Globus pallidus (tissue), 1 donor: ENCODE results near the gene NPEPL1.

Experiments used
- DNase-seq: peaks from one replicate; pipeline ENCODE4 v3.0.0-alpha.2; 2015; ENCODE audit warnings: low spot score

Gene NPEPL1

DNA sequence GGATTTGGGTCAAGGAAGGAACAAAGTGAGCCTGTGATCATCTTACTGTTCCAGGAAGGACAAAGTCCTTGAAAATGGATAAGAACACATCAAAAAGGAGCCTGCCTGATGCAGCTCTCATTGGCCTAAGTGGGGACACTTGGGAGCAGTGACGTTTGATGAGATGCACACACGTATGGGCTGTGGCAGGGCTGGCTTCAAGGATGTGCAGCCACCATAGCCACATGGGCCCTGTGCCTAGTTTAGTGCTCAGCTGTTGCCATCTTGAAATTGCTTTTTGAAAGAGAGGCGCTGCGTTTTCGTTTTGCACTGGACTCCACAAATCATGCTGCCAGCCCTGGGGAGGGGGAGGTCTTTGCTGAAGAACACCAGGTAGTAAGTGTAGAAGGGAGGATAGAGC, 6.6 kb upstream of the NPEPL1 start:
- DNase-seq = no peak

DNA sequence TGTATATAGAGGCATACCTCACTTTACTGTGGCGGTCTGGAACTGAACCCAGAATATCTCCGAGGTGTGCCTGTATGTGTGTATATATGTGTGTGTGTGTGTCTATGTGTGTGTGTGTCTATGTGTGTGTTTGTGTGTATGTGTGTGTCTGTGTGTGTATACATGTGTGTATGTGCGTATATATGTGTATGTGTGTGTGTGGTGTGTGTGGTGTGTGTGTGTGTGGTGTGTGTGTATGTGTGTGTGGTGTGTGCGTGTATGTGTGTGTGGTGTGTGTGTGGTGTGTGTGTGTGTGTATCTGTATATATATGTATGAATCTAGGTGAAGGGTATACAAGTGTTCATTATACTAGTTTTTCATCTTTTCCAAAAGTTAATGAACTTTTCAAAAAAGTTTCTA, 4.2 kb upstream of the NPEPL1 start:
- no peak for DNase-seq

- DNase-seq = no peak
Observed at GRCh38 chr20:58688840-58689239, 3.8 kb upstream of the NPEPL1 start.

GRCh38 chr20:58690396-58691135, 2.0 kb upstream of the NPEPL1 start:
- DNase-seq = no peak

DNA sequence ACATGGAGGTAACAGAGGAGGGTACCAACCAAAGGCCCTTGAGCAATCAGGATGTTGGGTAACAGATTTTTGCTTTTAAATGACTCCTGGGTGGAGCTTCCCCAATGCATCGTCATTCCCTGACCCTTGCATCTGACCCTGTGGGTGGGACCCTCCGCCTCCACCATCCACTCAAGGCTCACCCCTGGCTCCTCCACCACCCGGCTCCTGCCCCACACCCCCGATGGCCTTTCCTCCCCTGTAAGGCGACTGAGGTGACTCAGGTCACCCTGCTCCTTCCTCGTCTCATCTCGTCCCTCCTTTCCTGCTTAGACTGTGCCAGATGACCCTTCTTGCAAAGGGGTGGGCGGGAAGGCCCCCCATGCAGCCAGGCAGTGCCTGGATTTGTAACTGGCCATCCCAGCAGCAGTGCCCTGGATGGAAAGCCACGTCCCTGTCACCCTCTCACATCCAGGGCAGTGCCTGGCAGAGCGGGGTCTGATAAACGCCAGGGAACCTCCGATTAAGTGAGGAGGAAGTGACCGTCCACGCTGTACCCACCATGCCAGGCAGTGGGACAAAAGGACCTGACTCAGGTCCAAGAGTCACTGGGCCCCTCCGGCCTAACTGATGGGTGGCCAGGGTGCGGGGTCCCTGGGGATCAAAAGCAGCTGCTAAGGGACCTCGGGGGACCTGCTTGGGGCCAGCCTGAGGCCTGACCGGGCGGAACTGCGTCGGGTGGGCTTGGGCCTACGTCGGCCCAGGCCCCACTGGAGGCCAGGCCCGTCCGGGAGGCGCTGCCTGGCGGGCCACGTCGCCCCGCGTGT, 624 bp upstream of the NPEPL1 start:
- peak; percentile 18 for DNase-seq

DNA sequence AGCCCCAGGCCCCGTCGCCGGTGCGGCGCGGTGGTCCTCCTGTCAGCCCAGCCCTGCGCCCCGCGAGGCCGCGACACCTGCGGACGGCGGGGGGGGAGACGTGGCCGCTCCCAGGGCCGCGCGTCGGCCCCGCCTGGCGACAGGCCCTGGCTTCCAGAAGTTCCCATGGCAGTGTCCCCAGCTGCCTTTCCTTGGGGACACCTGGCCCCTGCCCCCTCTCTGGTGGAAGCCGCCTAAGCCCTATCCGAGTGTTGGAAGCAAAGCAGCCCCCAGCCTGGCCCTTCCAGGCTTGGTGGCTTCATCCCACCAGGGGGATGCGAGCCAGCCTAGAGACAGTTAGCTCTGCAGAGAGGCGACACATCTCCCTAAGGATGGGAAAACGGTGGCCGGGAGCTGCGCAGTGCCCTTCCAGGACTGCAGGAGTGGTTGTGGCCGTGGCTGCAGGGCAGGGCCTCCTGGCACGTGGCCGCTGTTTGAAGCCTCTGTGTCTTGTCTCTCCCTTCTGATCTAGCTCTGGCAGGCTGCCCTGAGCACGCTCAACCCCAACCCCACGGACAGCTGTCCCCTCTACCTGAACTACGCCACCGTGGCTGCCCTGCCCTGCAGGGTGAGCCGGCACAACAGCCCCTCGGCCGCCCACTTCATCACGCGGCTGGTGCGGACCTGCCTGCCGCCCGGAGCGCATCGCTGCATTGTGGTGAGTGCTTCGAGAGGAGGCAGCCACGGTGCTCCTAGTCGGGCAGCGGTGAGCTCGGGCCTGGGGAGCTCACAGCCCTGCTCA, 816 bp downstream of the NPEPL1 start:
- DNase-seq = peak; percentile 16

- DNase-seq = no peak
Observed at GRCh38 chr20:58694241-58695083, 1.9 kb downstream of the NPEPL1 start.

DNA sequence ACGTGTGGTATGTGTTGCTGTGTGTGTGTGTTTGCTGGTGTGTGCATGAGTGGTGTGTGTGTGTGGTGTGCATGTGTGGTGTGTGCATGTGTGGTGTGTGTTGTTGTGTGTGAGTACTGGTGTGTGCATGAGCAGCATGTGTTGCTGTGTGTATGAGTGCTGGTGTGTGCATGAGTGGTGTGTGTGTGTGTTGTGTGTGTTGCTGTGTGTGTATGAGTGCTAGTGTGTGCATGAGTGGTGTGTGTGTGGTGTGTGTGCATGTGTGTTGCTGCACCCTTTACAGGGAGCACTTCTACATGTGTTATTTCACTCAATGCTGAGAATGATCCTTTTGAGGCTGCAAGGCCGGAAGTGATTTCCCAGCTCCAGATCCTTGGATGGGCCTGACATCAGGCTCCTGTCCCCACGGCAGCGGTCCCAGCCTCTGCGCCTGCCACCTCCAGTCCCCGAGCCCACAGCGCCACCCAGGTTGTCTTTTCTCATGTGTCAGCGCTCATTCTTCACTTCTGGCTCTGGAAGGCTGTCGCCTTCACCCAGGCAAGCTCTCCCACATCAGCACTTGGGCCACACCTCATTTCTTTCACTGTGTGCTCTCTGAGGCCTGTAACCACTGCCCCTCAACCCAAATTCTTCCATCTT, 2.6 kb downstream of the NPEPL1 start:
- no peak for DNase-seq

GRCh38 chr20:58695895-58696375, 3.3 kb downstream of the NPEPL1 start:
- no peak for DNase-seq

GRCh38 chr20:58696411-58696961, 3.9 kb downstream of the NPEPL1 start:
- no peak for DNase-seq

GRCh38 chr20:58697201-58697866, 4.7 kb downstream of the NPEPL1 start:
- no peak for DNase-seq

DNA sequence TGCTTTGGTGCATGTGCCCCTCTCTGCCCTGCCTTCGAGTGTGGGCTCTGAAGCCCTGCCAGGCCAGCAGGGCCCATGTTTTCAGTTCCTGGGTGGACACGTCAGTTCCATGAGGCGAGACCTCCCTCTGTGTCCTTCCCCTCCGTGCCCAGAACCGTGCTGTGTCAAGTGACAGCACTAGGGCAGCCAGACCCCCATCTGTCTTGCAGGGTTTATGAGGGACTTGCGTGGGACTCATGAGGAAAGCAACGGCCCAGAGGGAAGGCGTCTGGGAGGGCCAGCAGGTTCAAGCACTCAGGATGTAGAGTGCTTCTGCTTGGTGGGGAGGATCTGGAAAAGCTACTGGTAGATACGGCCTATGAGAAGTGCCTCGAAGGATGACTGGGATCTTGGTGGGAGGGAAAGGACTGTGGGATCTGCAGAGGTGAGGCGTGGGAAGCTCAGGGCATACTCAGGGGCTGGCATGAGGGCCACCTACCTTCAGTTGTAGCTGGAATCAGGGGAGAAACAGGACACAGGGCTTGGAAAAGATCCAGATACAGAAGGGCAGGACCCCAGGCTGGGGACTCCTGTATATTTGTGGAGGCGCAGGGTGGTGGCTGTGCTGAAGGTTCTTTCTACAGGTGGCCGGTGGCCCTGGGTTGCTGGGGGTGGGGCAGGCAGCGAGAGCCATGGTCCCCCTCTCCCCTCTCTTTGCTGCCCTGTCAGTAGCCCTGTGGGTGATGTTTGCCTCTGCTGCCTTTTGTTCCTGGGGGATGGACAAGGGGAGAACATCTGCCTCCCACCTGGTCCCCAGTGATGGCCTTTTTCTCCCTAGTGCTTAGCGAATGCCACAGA, 5.5 kb downstream of the NPEPL1 start:
- no peak for DNase-seq

- no peak for DNase-seq
Observed at GRCh38 chr20:58698741-58699622, 6.4 kb downstream of the NPEPL1 start.

- DNase-seq = no peak
Observed at GRCh38 chr20:58699623-58700107, 7.1 kb downstream of the NPEPL1 start.

- no peak for DNase-seq
Observed at GRCh38 chr20:58700121-58700821, 7.7 kb downstream of the NPEPL1 start.

- no peak for DNase-seq
Observed at GRCh38 chr20:58700823-58701222, 8.2 kb downstream of the NPEPL1 start.

GRCh38 chr20:58701431-58702160, 9.0 kb downstream of the NPEPL1 start:
- no peak for DNase-seq
